ENCODE data around the gene ZNF407.
A peak's percentile ranks its signal among the peaks of the same experiment; 100 is the strongest.

The ZNF407 gene

DNA sequence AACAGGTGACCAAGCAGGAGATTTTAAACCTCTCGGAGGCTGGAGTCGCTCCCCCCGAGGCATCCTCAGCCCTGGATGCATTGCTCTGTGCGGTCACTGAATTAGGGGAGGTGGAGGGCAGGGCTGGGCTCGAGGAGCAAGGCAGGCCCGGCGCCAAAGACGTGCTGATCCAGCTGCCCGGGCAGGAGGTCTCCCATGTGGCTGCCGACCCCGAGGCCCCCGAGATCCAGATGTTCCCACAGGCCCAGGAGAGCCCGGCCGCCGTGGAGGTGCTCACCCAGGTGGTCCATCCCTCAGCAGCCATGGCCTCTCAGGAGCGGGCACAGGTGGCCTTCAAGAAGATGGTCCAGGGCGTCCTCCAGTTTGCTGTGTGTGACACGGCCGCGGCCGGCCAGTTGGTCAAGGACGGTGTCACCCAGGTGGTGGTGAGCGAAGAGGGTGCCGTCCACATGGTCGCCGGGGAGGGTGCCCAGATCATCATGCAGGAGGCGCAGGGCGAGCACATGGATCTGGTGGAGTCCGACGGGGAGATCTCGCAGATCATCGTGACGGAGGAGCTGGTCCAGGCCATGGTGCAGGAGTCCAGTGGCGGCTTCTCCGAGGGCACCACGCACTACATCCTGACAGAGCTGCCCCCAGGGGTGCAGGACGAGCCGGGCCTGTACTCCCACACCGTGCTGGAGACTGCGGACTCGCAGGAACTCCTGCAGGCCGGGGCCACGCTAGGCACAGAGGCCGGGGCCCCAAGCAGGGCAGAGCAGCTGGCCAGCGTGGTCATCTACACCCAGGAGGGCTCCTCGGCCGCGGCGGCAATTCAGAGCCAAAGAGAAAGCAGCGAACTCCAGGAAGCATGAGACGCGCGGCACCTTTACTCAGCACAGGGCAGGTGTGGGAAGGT lies 466.2 kb downstream of the ZNF407 start:
- no peak for DNase-seq

DNA sequence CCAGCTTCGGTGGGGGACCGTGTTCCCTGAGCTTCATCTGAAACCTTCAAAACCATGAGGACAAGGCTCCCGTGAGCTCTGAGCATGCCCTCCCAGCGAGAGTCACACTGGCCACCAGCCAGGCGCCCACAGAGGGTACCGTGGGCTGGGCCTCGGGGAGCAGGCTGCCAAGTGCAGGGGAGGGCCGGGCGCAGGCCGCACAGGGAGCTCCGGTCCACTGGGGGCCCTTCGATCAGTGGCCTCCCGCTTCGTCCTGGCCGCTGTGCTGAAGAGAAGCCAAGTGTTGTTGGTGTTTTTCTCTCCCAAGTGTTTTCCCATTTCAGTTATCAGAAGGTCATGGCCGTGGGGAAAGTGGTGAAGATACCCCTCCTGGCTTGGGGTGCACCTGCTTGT lies 466.8 kb downstream of the ZNF407 start:
- no peak for DNase-seq

- no peak for DNase-seq
Measured at GRCh38 chr18:75065251-75066000, 467.8 kb downstream of the ZNF407 start.

DNA sequence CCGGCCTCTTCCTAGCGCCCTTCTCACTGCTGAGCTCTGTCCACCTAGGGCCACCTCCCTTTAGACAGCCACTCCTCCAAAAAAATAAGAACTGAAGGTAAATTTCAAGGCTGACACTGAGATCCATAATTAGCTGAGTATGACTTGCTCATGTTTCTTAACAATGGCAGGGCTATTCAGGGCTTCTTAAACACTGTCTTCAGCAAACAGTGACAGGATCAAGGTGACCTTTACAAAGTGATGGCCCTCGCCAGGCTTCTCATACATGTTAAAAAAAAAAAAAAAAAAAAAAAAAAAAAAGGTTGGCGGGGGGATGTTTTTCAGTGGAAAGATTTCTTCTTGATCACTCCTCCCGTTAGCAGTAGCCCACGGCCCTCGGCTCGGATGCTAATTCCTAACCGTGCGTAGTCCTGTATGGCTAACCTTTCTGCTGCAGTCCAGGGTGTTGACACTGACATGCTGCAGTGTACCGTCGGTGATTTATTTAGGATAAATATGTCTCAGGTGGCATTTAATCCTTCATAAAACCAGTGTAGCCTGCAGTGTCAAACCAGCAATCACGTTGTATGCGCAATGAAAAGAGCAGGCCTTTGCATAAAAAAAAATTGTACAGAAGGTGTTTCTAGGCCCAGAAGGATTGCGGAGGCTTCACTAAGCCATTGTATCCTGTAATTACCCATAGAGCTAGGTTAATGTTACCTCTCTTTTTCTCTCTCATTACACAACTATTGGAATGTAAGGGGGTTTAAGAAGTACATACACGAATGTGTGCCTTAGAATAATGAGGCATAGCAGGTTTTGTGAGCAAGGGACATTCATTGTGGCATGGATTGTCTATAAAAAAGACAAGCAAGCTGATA lies 468.6 kb downstream of the ZNF407 start:
- DNase-seq: no peak

GRCh38 chr18:75066936-75067335 lies 469.3 kb downstream of the ZNF407 start:
- no peak for DNase-seq

DNA sequence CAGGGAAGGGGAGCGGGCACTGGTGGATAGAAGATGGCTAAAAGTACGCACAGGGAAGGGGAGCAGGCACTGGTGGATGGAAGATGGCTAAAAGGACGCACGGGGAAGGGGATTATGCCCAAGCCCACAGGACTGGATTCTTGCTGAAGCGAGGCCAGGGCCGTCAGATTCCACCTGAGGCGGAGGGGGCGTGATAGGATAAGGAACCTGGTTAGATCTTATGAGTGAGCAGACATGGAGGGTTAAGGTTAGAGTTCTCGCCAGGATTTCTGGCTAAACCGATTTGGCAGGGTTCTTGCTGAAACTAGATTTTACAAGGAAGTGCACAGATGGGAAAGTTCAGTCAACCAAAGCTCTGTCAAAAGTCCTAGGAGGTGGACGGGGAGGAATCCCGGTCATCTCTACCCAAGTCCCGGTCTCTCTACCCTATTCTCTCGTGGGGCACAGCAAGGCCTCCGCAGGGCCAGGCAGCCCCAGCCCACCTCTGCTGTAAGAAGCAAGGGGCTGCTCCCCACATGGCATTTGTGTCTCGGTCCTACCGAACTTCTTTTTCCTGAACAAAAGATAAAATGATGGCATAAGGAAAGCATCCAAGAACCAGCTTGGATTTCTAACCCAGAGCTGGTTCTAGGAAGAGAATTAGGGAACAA lies 470.5 kb downstream of the ZNF407 start:
- DNase-seq: no peak

DNA sequence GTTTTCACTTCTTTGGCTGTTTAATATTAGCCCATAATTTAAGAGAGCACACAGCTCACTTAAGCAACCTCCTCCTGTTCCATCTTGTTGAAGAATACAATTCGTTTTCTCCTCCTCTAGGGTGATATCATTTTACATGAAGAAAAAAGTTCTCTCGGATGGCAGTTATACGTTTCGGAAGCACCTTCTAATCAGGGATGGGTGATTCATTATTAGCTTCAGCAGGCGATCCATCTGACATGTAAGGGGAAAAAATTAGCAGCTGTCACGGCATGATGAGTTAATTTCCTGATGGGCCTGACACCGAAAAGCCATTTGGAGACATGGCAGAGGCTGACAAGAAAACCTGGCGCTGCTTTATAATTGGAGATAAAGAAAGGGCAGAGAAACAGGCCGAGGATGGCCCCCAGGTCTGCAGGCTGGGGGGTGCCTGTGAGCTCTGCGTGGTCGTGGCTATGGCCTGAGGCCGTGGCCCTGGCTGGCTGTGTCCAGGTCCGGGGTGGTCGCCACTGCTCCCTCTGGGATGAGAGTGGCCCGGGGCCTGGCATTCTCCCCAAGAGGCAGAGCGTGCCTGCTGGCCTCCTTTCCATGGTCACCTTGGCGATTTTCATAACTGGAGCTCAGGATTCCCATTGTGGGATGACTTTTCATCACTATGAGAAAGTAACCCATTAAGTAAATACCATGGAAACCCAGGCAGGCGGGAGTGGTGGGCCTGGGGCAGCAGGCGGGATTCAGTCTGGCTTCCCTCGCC lies 471.2 kb downstream of the ZNF407 start:
- DNase-seq: no peak

DNA sequence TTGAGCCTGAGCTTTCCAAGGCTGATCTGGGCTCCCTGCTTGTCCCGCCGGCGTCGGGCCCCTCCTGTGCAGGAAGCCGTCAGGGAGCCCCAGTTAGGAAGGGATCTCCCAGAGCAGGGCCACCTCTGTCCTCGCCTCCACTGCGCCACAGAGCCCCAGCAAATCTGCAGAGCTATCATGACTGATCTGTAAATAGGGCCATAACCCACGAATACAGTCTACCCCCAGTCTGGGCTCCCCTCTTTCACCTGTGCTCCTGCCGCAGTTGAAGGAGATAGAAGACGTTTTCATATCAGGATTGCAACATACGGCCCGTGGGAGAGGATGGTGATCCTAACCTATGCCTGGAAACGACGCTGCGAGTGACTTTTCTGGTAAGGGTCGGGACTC lies 472.6 kb downstream of the ZNF407 start:
- DNase-seq: no peak

DNA sequence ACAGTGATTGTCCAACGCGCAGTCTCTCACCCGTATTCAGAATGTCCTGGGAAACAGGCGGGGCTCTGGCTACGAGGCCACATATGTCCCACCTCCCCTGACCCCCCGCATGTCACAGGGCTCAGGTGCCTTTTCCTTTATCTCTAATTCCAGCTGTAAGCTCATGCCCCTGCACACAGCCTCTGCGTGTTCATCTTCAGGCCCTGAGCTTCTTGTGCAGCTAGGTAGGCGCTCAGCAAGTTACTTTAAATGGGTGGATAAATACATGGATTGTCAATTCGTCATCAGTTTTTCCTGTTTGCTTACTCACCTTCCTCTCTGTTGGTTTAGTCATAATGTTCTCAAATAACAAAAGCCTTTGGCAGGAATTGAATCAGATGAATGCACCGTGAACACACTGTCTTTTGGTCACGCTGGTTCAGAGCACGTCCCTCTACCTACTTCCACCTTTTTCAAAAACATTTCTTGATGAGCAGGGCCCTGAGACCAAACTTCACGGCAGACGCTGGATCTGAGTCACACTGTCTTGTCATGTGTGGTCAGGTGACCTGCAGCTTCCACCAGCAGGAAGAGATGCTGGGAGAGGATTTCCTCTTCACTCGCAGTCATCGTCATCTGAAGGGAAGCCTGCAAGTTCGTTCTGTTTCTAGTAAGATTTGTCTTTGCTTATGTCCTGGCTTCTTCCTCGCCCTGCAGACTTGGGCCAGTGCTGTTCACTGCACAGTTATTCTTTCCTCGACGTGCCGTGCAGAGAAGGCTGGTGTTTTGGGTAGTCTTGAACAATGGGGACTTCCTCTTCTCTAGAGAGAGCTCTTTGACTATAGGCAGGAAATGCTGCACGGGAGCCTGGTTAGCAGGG lies 473.2 kb downstream of the ZNF407 start:
- DNase-seq: peak; percentile 59 to 64

- DNase-seq: no peak
Measured at GRCh38 chr18:75071484-75071785, 473.8 kb downstream of the ZNF407 start.

GRCh38 chr18:75071866-75072671 lies 474.4 kb downstream of the ZNF407 start:
- DNase-seq: no peak

GRCh38 chr18:75072672-75073371 lies 475.2 kb downstream of the ZNF407 start:
- no peak for DNase-seq

DNA sequence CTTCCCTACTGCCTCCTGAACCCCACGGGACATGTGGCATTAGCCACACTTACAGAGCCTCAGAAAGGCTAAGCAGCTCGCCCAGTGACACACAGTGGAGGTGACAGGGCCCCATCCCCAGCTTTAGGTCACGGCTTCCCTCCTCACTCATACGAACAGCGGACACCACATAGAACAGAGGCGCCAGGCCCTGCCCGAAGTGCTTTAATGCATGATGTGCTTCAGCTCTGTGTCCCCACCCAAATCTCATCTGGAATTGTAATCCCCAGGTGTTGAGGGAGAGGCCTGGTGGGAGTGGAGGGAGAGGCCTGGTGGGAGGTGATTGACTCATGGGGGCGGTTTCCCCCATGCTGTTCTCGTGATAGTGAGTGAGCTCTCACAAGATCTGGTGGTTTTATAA lies 476.0 kb downstream of the ZNF407 start:
- no peak for DNase-seq

DNA sequence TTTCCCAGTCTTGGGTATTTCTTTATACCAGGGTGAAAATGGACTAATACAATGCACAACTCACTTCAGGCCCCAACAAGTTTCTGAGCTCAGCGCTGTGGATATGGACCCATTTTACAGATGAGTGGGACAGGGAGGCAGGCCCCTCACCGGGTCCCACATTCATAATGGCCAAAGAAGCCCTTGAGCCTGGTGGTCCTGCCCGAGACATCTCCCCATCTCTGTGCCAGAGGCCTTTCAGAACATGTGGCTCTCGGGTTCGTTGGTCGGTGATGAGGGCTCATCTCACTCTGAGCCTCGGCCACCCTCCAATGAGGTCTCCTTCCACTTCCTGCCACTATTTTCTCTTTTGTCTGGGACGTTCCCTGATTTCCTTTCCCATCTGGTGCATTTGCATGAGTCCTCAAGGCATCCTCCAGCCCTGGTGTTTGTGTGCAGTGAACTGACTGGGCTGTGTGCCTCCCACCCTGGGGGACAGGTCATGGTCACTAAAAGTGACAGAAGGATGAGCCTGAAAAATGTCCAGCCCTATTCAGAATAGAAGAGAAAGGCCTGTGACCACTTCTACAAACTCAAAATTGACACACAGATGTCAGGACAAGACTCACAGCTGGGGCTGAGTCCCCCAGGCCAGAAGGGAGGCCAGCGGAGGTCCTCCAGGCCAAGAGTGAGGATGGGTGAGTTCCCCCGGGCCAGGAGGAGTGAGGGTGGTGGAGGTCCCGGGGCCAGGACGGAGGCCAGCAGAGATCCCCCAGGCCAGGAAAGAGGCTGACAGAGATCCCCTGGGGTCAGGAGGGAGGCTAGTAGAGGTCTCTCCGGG lies 476.7 kb downstream of the ZNF407 start:
- no peak for DNase-seq

- DNase-seq: no peak
Measured at GRCh38 chr18:75075016-75075305, 477.3 kb downstream of the ZNF407 start.

- no peak for DNase-seq
Measured at GRCh38 chr18:75075429-75075841, 477.8 kb downstream of the ZNF407 start.

GRCh38 chr18:75076286-75076685 lies 478.6 kb downstream of the ZNF407 start:
- DNase-seq: no peak

- DNase-seq: no peak
Measured at GRCh38 chr18:75081486-75081885, 483.8 kb downstream of the ZNF407 start.

- DNase-seq: no peak
Measured at GRCh38 chr18:75083131-75083530, 485.5 kb downstream of the ZNF407 start.

Measured in activated CD4-positive, alpha-beta T cell treated with anti-CD3 and anti-CD28 coated beads, Interleukin-2, amount 50 U/mL, for 4 hours (primary cell).